ENCODE data around the gene TMEM248.
"Not testable (repeated sequence)": the region's sequence is repeated elsewhere in the genome, so short reads cannot be mapped to it uniquely, and the experiment has no call there.

The TMEM248 gene

GRCh38 chr7:66920769-66921395, at the start of gene TMEM248:
TSS of gene TMEM248 (plus strand) at chr7:66921225. CDS start at chr7:66941866, 20,641 bp downstream.
- no peak for FAIRE-seq

- FAIRE-seq, result no peak
Measured at GRCh38 chr7:66873476-66873875, 47.5 kb upstream of the TMEM248 start.

GRCh38 chr7:66877577-66878300, 43.3 kb upstream of the TMEM248 start:
- no peak for FAIRE-seq

- not testable (repeated sequence) for FAIRE-seq
Measured at GRCh38 chr7:66878301-66878685, 42.7 kb upstream of the TMEM248 start.

GRCh38 chr7:66880053-66880452, 41.0 kb upstream of the TMEM248 start:
- FAIRE-seq, result no peak

GRCh38 chr7:66880577-66880976, 40.4 kb upstream of the TMEM248 start:
- FAIRE-seq, result not testable (repeated sequence)

GRCh38 chr7:66883716-66884115, 37.3 kb upstream of the TMEM248 start:
- no peak for FAIRE-seq

- FAIRE-seq, result not testable (repeated sequence)
Measured at GRCh38 chr7:66884556-66884955, 36.5 kb upstream of the TMEM248 start.

GRCh38 chr7:66886152-66886551, 34.9 kb upstream of the TMEM248 start:
- no peak for FAIRE-seq

- FAIRE-seq, result not testable (repeated sequence)
Measured at GRCh38 chr7:66888223-66888622, 32.8 kb upstream of the TMEM248 start.

- no peak for FAIRE-seq
Measured at GRCh38 chr7:66894463-66895080, 26.5 kb upstream of the TMEM248 start.

GRCh38 chr7:66896441-66896840, 24.6 kb upstream of the TMEM248 start:
- FAIRE-seq, result no peak

GRCh38 chr7:66899552-66900280, 21.3 kb upstream of the TMEM248 start:
- FAIRE-seq, result no peak

- no peak for FAIRE-seq
Measured at GRCh38 chr7:66901941-66902843, 18.8 kb upstream of the TMEM248 start.

GRCh38 chr7:66902844-66903180, 18.2 kb upstream of the TMEM248 start:
- FAIRE-seq, result no peak

- no peak for FAIRE-seq
Measured at GRCh38 chr7:66903360-66904062, 17.5 kb upstream of the TMEM248 start.

- no peak for FAIRE-seq
Measured at GRCh38 chr7:66904063-66904593, 16.9 kb upstream of the TMEM248 start.

- no peak for FAIRE-seq
Measured at GRCh38 chr7:66905278-66905677, 15.7 kb upstream of the TMEM248 start.

GRCh38 chr7:66905689-66906088, 15.3 kb upstream of the TMEM248 start:
- no peak for FAIRE-seq

- no peak for FAIRE-seq
Measured at GRCh38 chr7:66907731-66908130, 13.3 kb upstream of the TMEM248 start.

GRCh38 chr7:66908598-66908997, 12.4 kb upstream of the TMEM248 start:
- not testable (repeated sequence) for FAIRE-seq

GRCh38 chr7:66910789-66911188, 10.2 kb upstream of the TMEM248 start:
- FAIRE-seq, result no peak
